Fibroblast of pulmonary artery (primary cell): ENCODE measurements around the gene PLEKHH1.
"Not testable (repeated sequence)": the region's sequence is repeated elsewhere in the genome, so short reads cannot be mapped to it uniquely, and the experiment has no call there.

Experiments used
- DNase-seq: peaks from one replicate; pipeline ENCODE4 v3.0.0-alpha.2; 2010; ENCODE audit warnings: low read depth
- H3K4me3 ChIP-seq: replicated peaks from 2 replicates; pipeline ENCODE4 v1.5.1; 2011; ENCODE audit warnings: low read depth, mild to moderate bottlenecking, control low read depth, low read length, moderate library complexity
- CTCF ChIP-seq: IDR thresholded peaks from 2 replicates; pipeline ENCODE4 v1.5.1; 2011; ENCODE audit warnings: mild to moderate bottlenecking, control low read depth, low read length, inconsistent platforms; ENCODE audit errors: missing control alignments

Gene PLEKHH1

GRCh38 chr14:67584978-67585377 is 51.9 kb downstream of the PLEKHH1 start:
- TF ChIP-seq CTCF: no peak
- H3K4me3 ChIP-seq: no peak overlapping the region
- no peak for DNase-seq

- H3K4me3 ChIP-seq: no peak overlapping the region
- no peak for DNase-seq
- TF ChIP-seq CTCF: no peak
These were observed 53.3 kb downstream of the PLEKHH1 start for GRCh38 chr14:67586369-67586768.

- no peak for DNase-seq
- no peak for TF ChIP-seq CTCF
- no peak overlapping the region for H3K4me3 ChIP-seq
These were observed 56.2 kb downstream of the PLEKHH1 start for GRCh38 chr14:67589204-67589770.

GRCh38 chr14:67593650-67594049 is 60.6 kb downstream of the PLEKHH1 start:
- DNase-seq, H3K4me3 ChIP-seq: not testable (repeated sequence)

- no peak overlapping the region for H3K4me3 ChIP-seq
- no peak for TF ChIP-seq CTCF
- DNase-seq: no peak
These were observed 62.3 kb downstream of the PLEKHH1 start for GRCh38 chr14:67595392-67595791.

GRCh38 chr14:67599698-67600561 is 66.8 kb downstream of the PLEKHH1 start, which contains the start of gene PIGH:
Gene PIGH (minus strand): TSS chr14:67600268. CDS start chr14:67600203, 65 bp downstream.
- TF ChIP-seq CTCF: peak; percentile 37
- peak; percentile 86 for DNase-seq
- peak within 1 kb of the TSS; percentile 91 for H3K4me3 ChIP-seq

- H3K4me3 ChIP-seq: peak overlapping the region; percentile 91
- not testable (repeated sequence) for DNase-seq
These were observed 67.5 kb downstream of the PLEKHH1 start for GRCh38 chr14:67600562-67600974.

- TF ChIP-seq CTCF: no peak
- no peak for DNase-seq
- no peak overlapping the region for H3K4me3 ChIP-seq
These were observed 69.0 kb downstream of the PLEKHH1 start for GRCh38 chr14:67602076-67602475.
